Measurements from ENCODE around the gene MRC2.
"Not testable (repeated sequence)": the region's sequence is repeated elsewhere in the genome, so short reads cannot be mapped to it uniquely, and the experiment has no call there.

Gene MRC2

GRCh38 chr17:62627219-62627903, at the start of gene MRC2:
TSS of gene MRC2 (plus strand) at chr17:62627670. CDS start at chr17:62627803, 133 bp downstream.
- peak; percentile 59 for DNase-seq

GRCh38 chr17:62578757-62579487, 48.5 kb upstream of the MRC2 start:
- no peak for DNase-seq

GRCh38 chr17:62580947-62581346, 46.5 kb upstream of the MRC2 start:
- no peak for DNase-seq

- DNase-seq: no peak
Measured at GRCh38 chr17:62581764-62582163, 45.7 kb upstream of the MRC2 start.

GRCh38 chr17:62587554-62587953, 39.9 kb upstream of the MRC2 start:
- no peak for DNase-seq

- DNase-seq: no peak
Measured at GRCh38 chr17:62588109-62588508, 39.4 kb upstream of the MRC2 start.

- no peak for DNase-seq
Measured at GRCh38 chr17:62591333-62591732, 36.1 kb upstream of the MRC2 start.

- DNase-seq: not testable (repeated sequence)
Measured at GRCh38 chr17:62591822-62592221, 35.6 kb upstream of the MRC2 start.

- no peak for DNase-seq
Measured at GRCh38 chr17:62592341-62593099, 35.0 kb upstream of the MRC2 start.

- DNase-seq: no peak
Measured at GRCh38 chr17:62595484-62595883, 32.0 kb upstream of the MRC2 start.

- DNase-seq: no peak
Measured at GRCh38 chr17:62596662-62597061, 30.8 kb upstream of the MRC2 start.

- DNase-seq: no peak
Measured at GRCh38 chr17:62597150-62597549, 30.3 kb upstream of the MRC2 start.

- DNase-seq: no peak
Measured at GRCh38 chr17:62597920-62598319, 29.6 kb upstream of the MRC2 start.

GRCh38 chr17:62599964-62600657, 27.4 kb upstream of the MRC2 start:
- no peak for DNase-seq

- no peak for DNase-seq
Measured at GRCh38 chr17:62600805-62601204, 26.7 kb upstream of the MRC2 start.

- no peak for DNase-seq
Measured at GRCh38 chr17:62601471-62601870, 26.0 kb upstream of the MRC2 start.

- DNase-seq: not testable (repeated sequence)
Measured at GRCh38 chr17:62603783-62604182, 23.7 kb upstream of the MRC2 start.

- DNase-seq: no peak
Measured at GRCh38 chr17:62605588-62605987, 21.9 kb upstream of the MRC2 start.

- DNase-seq: no peak
Measured at GRCh38 chr17:62611292-62611691, 16.2 kb upstream of the MRC2 start.

- no peak for DNase-seq
Measured at GRCh38 chr17:62611728-62612127, 15.7 kb upstream of the MRC2 start.

- not testable (repeated sequence) for DNase-seq
Measured at GRCh38 chr17:62612289-62612688, 15.2 kb upstream of the MRC2 start.

- DNase-seq: not testable (repeated sequence)
Measured at GRCh38 chr17:62613095-62613494, 14.4 kb upstream of the MRC2 start.

GRCh38 chr17:62614142-62614541, 13.3 kb upstream of the MRC2 start:
- DNase-seq: no peak

All from stimulated activated CD4-positive, alpha-beta T cell treated with anti-CD3 and anti-CD28 coated beads, Interleukin-4, amount 100 ng/mL, for 1 hour (primary cell).